Measurements from ENCODE around the gene HSD3B7.
A peak's percentile ranks its signal among the peaks of the same experiment; 100 is the strongest.
"Not testable (repeated sequence)": the region's sequence is repeated elsewhere in the genome, so short reads cannot be mapped to it uniquely, and the experiment has no call there.

The HSD3B7 gene

DNA sequence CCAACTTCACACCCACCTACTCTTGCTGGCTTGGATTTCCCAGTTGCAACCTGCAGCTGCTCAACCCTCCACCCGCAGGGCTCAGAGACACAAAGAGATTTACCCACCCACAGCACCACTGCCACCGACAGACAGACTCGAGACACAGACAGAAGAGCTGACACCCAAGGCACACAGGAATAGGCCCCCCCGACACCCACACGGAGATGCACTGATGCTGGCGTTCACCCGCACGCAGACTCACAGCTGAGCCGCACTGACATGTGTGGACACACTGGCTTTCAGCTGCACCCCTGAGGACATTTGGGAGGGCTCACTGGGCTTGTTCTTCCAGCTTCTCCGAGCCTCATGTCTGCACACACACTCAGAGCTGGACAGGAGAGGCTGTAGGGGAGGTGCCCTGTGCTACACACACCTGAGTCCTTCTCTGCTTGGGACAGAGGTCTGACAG, 17.3 kb downstream of the HSD3B7 start:
- DNase-seq (ENCODE audit: low spot score) = no peak

DNA sequence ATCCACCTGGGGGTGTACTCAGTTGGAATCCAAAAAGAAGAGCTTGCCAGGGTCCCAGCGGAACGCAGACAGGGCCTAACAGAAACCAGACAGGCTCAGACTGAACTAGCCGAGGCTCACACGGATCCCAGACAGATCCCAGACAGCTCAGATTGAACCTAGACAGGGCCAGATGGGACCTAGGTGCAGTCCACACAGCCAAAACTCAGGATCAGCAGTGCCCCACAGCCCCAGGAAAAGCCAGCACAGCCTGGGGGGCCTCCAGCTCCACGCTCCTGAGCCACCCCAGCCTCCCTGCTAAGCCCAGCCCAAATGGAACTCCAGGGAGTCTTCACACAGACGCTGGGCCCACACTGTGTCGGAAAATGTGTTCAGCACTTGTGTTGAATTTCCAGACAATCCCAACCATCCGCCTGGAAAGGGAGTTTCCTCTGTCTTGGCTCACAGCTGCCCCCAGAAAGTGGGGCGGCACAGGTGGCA, 17.9 kb downstream of the HSD3B7 start:
- no peak for DNase-seq (ENCODE audit: low spot score)

DNA sequence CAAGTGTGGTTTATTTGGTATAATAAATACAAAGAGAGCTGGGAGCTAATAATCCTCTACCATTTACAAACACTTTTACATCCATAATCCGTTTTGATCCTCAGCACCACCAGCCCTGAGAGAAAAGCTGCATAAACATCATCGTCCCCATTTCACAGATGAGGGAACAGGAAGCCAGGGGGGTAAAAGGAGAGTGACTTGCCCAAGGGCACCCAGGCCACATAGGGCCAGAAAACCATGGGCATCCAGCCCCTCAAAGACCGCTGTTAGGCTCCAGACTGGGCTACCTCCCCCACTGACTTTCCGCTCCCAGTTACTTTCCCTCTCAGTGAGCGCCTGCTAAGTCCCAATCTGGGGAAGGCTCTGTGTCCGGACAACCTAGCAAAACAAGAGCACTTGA, 18.7 kb downstream of the HSD3B7 start:
- DNase-seq (ENCODE audit: low spot score) = no peak

DNA sequence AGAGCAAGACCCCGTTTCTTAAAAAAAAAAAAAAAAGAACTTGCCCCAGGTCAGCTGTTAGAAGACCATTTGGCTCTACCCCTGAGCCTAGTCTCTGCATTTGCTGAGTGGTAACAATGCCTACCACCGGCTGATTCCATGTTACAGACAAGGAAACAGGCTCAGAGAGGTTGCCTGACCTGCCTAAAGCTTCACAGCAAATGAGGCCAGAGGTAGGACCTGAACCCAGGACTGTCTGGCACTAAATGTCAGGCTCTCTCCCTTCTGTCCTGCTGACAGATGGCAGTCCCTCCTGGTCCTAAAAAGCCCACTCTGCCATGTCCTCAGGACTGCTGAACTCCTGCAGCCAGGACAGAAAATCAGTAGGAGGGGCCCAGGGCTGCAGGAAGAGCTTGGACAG, 19.7 kb downstream of the HSD3B7 start:
- no peak for DNase-seq (ENCODE audit: low spot score)

DNA sequence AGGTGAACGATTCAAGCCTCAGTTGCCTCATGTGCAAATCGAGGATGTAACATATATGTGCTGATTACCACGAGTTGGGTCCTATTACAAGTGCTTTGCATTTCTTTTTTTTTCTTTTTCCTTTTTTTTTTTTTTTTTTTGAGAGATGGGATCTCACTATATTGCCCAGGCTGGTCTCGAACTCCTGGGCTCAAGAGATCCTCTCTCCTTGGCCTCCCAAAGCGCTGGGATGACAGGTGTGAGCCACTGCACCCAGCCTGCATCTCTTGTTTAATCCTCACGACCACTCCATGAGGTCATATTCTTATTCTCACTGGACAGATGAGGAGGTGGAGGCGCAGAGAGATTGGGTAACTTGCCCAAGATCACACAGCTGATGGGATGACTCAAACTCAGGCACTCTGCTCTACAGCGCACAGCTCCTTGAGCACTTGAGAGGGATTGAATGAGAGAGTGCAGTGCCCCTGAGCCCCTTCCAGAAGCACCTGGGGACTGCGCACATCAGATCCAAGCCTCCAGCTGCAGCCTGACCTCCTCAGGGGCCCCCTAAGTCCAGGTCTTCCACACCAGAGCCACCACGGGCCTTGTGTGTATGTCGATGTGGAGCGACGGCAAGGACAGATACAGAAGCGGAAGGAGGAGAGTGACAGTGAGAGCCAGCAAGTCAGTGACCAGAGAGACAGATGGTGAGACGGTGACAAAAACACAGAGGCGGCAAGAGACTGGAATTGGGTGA, 20.5 kb downstream of the HSD3B7 start:
- DNase-seq (ENCODE audit: low spot score) = no peak

DNA sequence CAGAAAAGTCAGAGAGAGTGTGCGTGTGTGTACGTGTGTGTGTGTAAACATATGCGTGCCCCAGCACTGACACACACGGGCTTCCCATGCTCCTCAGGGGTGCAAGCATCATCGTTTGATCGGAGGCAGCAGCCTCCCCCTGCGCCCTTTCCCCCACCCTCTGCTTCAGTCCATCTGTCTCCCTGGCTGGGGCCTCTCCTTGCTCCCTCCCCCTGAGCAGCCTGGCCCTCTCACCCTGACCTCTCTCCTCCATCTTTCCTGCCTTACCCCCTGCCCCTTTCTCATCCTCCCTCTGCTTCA, 21.0 kb downstream of the HSD3B7 start:
- no peak for DNase-seq (ENCODE audit: low spot score)

GRCh38 chr16:31006589-31006988, 21.6 kb downstream of the HSD3B7 start:
- DNase-seq (ENCODE audit: low spot score) = no peak

DNA sequence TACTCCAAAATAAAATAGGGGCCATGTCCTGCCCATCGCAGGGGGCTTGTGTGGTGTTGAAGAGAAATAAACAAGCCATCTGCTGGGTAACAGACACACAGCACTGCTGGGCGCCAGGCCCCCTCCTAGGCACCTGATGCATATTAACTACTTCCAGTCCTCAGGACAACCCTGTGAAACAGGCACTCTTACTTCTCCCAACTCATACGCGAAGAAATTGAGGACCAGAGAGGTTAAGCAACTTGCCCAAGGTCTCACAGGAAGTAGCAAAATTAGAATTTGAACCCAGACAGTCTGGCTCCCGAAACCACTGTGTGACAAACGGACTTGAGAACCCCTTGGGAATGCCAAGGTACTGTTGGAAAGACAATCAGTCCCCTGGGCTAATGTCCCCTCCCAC, 22.7 kb downstream of the HSD3B7 start:
- no peak for DNase-seq (ENCODE audit: low spot score)

GRCh38 chr16:31008149-31008548, 23.1 kb downstream of the HSD3B7 start:
- peak; percentile 55 for DNase-seq (ENCODE audit: low spot score)

GRCh38 chr16:31008551-31008950, 23.5 kb downstream of the HSD3B7 start:
- DNase-seq (ENCODE audit: low spot score) = no peak

- no peak for DNase-seq (ENCODE audit: low spot score)
These were observed 24.1 kb downstream of the HSD3B7 start for GRCh38 chr16:31009120-31009519.

- DNase-seq (ENCODE audit: low spot score) = no peak
These were observed 25.0 kb downstream of the HSD3B7 start for GRCh38 chr16:31009894-31010584.

GRCh38 chr16:31010585-31011325, 25.7 kb downstream of the HSD3B7 start, which contains the start of gene STX1B:
Gene STX1B, minus strand, starts transcription at chr16:31010638. Its CDS starts 242 bp downstream, at chr16:31010396.
- DNase-seq (ENCODE audit: low spot score) = no peak

DNA sequence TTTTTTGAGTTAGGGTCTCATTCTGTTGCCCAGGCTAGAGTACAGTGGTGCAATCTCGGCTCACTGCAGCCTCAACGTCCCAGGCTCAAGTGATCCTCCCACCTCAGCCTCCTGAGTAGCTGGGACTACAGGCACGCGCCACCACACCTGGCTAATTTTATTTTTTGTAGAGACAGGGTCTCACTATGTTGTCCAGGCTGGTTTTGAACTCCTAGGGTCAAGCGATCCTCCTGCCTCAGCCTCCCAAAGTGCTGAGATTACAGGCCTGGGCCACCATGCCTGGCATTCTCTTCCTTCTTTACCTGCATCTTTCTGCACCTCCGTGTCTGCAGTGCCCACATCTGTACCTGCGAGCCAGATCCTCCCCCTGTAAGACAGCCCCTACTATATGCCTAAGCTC, 26.8 kb downstream of the HSD3B7 start:
- not testable (repeated sequence) for DNase-seq (ENCODE audit: low spot score)

- not testable (repeated sequence) for DNase-seq (ENCODE audit: low spot score)
These were observed 28.3 kb downstream of the HSD3B7 start for GRCh38 chr16:31013292-31013691.

GRCh38 chr16:31016018-31016417, 31.0 kb downstream of the HSD3B7 start:
- DNase-seq (ENCODE audit: low spot score) = no peak

DNA sequence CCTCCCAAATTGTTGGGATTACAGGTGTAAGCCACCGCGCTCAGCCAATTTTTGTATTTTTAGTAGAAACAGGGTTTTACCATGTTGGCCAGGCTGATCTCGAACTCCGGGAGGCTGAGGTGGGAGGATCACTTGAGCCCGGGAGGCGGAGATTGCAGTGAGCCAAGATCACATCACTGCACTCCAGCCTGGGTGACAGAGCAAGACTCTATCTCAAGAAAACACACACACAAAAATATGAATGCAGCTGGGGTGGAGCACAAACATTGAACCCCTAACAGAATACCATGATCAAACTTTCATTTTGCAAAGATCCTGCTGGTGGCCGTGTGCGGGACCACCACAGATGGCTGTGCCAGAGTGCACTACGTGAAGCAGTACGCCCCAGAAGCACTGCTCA, 32.7 kb downstream of the HSD3B7 start:
- DNase-seq (ENCODE audit: low spot score) = not testable (repeated sequence)

DNA sequence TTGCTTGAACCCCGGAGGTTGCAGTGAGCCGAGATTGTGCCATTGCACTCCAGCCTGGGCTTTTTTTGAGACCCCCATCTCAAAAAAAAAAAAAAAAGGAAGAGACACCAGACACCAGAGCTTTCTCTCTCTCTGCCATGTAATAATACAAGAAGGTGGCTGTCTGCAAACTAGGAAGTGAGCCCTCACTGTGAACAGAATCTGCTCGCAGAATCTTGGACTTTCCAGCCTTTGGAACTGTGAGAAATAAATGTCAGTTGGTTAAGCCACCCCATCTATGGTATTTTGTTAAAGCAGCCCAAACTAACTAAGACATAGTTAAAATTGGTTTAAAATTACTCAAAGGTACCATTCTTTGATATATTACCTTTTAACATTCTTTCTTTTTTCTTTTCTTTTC, 35.5 kb downstream of the HSD3B7 start:
- no peak for DNase-seq (ENCODE audit: low spot score)

DNA sequence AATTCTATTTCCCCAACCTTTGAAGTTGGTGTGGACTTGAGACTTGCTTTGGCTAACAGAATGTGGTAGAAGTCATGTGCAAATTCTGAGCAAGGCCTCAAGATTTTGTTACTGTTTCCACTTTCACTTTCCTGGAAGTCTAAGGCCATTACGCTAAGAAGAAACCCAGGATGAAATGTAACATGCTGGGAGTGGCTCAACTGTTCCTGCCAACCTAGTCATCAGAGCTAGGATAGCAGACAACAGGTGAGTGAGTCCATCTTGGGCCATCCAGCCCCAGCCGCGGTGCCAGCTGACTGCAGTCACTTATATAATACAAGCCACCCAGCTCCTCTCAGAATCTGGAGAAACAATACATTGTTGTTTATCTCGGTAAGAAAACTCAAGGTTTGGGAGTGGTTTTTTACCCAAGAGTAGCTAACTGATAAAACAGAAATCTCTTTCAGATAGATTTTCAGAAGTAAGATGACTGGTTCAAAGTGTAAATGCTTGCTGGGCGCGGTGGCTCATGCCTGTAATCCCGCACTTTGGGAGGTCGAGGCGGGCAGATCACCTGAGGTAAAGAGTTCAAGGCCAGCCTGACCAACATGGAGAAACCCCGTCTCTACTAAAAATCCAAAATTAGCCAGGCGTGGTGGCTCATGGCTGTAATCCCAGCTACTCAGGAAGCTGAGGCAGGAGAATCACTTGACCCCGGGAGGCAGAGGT, 37.7 kb downstream of the HSD3B7 start:
- DNase-seq (ENCODE audit: low spot score) = no peak

DNA sequence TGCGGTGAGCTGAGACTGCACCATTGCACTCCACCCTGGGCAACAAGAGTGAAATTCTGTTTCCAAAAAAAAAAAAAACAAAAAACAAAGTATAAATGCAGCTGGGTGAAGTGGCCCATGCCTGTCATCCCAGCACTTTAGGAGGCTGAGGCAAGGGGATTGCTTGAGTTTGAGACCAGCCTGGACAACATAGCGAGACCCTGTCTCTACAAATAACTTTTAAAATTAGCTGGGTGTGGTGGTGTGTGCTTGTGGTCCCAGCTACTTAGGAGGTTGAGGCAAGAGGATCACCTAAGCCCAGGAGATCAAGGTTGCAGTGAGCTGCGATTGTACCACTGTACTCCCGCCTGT, 38.2 kb downstream of the HSD3B7 start:
- DNase-seq (ENCODE audit: low spot score) = no peak

- DNase-seq (ENCODE audit: low spot score) = no peak
These were observed 38.7 kb downstream of the HSD3B7 start for GRCh38 chr16:31023627-31024226.

- no peak for DNase-seq (ENCODE audit: low spot score)
These were observed 40.3 kb downstream of the HSD3B7 start for GRCh38 chr16:31025339-31025738.
